CD4-positive, alpha-beta T cell treated with Interleukin-17A for 4 hours (primary cell): ENCODE data around the gene VOPP1.
"Not testable (repeated sequence)": the region's sequence is repeated elsewhere in the genome, so short reads cannot be mapped to it uniquely, and the experiment has no call there.

Experiments used
- DNase-seq: peaks from one replicate; pipeline ENCODE4 v3.0.0-alpha.2; 2020; ENCODE audit warnings: mixed read lengths

VOPP1 gene

DNA sequence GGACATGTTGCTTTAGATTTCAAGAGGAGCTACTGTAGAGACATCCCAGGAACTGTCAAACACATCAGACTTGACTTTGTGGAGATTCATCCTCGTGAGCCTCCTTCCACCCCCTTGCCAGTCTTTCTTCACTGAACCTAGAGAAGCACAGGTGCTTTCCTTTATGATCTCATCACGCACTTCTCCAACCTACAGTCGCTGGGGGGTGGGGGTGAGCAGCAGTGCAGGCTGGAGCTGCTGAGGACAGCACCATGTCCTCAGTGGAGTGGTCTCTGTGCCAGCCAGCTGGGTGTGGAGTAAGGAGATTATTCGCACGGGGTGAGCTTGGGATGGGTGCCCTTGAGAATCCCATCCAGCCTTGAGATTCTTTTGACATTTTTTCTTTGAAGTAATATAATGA, 88.1 kb downstream of the VOPP1 start:
- no peak for DNase-seq

- no peak for DNase-seq
Observed at GRCh38 chr7:55483046-55483445, 89.3 kb downstream of the VOPP1 start.

DNA sequence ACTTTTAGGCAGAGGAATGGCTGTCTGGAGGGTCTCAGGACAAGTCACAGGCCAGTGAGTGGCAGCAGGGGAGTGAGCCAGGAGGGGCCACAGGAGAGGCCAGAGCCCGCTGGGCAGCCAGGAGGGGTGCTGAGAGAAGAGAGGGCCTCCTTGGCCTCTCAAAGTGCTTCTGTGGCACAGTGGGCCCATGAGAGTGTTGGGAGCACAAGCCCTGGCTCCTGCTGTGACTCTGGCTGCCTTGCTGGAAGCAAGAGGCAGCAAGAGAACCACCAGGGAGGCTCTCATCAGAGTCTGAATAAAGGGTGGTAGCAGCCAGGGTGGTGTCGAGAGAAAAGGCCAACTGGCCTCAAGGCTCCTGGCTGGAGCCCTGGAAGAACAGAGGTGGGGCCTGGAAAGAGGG, 91.1 kb downstream of the VOPP1 start:
- no peak for DNase-seq

DNA sequence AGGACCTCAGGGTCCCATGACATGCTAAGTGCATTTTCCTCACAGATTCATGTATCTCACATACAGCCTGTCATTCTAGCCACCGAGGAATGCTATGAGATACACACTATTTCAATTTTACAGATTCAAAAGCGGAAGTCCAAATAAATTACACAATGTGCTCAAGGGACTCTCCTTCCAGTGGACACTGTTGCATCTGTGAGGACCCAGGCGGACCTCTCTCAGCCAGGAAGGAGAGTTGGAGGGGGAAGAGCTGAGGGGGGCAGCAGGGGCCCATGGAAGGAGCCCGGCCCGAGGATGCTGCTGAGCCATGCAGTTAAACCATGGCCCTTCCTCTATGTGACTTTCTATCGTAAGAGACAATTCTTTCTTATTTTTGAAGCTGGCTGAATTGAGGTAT, 93.6 kb downstream of the VOPP1 start:
- DNase-seq, result no peak

GRCh38 chr7:55477781-55478374, 94.4 kb downstream of the VOPP1 start:
- DNase-seq, result no peak

DNA sequence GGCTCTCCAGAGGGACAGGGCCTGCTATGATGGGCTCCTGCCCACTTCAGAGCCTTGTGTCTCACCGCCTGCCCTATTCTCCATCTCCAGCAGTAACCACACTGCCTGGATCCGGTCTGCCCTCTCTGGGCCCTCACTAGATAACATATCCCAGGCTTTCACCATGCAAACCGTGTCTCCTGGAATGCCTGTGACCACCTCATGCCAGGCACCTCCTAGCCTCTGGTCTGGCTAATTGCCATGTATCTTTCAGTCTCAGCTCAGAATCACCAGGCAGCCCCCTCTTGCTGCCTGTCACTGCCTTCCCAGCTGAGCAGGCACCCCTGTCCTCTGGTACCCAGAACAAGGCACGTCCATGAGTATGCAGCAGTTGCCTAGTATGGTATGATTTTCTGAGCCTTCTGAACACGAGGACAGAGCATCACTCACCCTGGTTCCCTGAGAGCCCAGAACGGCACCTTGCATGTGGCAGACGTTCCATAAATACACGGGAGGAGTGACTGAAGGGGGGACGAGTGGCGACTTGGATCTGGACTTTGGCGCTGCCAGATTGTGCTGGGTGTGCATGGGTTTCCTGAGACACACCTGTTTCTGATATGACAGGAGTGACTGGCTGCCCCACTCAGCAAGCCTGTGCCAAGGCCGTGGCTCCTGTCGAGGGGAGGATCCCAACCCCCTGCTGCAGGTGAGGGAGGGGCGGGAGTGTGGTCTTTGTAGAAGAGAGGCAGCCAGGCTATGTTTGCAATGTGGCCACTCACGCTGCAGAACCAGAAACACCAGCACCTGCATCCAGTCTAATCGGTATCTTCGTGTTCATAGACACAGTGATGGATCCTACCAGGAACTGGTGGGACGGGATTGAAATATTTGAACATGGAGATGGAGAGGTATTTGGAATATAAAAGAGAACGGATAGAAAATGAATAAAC, 95.2 kb downstream of the VOPP1 start:
- no peak for DNase-seq

DNA sequence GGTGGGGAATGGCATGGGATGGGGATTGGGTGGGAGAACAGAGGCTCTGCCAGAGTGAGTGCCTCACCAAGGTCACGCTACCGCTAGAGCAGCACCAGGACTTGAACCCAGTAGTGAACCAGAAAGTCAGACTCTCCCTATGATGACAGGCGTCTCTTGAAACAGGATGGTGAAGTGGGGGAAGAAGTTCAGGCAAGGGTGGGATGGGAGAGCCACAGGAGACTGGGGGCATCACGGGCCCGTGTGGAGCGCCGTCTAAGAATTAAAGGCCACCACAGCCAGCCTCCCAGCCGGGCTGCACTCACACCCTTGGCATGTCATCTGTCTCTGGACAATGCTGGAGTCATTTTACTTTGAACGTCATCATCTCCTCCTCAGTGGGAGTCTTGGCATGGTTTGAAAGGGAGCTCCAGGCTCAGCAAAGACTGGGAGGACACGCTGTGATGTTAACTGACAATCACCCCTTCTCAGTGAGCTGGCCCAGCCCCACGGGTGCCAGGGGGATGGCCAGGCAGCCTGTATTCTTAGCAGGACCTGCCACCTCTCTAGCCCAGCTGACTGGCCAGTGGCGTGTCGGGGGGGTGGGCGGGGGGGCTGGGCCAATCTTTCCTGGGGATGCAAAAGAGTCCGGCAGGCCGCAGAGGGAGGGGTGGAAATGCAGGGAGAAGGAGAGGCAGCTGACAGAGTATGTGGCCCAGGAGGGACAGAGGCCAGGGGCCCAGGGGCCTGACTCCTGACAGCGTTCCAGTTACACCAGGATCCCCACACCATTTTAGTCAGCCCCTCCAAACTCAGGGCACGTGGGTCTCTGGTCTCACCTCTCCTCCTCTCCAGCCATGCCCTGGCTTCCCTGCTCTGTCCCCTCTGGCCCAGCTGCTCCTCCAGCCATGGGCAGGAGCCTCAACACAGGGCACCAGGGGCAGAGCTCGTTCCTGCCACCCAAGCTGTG, 96.2 kb downstream of the VOPP1 start:
- no peak for DNase-seq

GRCh38 chr7:55474944-55475854, 97.1 kb downstream of the VOPP1 start:
- DNase-seq, result peak; percentile 57

GRCh38 chr7:55473932-55474331, 98.4 kb downstream of the VOPP1 start:
- peak; percentile 34 for DNase-seq

- DNase-seq, result peak; percentile 52
Observed at GRCh38 chr7:55472928-55473725, 99.2 kb downstream of the VOPP1 start.

DNA sequence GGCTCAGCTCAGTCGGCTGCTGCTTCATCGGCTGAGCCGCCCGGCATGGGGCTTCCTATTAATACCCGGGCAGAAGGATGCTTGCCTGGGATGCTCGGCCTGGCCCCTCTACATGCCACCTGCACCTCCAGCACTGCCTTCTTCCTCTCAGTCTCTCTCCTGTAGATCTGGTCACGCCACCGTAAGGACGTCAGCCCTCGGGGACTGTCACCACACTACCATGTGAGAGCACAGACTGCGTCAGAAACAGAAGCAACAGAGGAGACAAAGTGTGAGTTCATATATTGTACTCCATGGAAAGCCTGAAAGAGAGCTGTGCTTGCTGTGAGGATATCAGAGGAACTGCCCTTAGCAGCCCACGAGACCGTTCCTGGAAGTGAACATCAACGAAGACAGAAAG, 99.9 kb downstream of the VOPP1 start:
- DNase-seq, result not testable (repeated sequence)

DNA sequence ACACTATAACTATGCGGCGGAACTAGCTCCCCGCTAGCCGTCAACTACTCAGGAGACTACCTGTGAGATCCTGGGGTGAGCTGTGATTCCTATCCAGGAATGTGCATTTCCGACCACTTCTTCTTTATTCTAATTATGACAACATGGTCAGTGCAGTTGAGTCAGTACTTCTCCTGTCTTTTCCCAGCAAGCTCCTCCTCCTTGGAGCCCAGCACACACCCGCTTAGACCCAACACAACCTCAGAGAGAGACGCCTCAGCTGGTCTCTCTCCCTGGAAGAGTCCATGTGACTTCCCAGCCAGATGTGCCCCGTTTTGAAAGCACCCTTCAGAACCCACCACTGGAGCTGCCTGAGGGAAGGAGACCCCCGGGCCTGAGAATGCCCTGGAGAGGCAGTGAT, 100.7 kb downstream of the VOPP1 start:
- DNase-seq, result not testable (repeated sequence)

DNA sequence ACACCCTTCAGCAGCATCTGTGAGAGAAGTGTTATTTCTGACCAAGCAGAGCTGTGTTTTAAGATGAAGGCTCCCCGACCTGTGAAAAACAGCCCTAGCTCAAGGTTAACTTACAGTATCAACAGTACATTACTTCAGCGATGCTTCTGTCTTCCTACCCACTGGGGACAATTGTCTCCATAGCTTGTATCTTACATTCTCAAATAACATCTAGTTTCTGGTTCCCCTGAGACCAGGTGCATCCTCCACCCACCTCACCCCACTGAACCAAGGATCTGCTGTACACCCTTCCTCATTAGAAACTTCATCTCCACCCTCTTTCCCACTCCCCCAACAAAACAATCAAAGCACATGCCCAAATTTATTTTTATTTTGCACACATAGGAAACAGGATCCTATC, 102.0 kb downstream of the VOPP1 start:
- DNase-seq, result no peak

DNA sequence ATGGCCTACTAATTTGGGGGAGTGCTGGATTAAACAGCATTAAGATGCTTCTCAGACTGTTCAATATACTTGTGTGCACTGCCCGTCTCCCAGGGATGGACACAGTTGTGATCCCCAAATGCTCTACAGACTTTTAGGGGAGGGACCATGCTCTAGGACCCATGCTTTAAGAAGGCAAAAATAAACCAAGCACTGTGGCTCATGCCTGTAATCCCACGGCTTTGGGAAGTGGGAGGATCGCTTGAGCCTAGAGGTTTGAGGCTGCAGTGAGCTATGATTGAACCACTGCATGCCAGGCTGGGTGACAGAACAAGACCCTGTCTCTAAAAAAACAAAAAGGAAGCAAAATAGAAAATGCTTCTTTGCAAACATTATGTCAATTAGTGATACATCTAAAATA, 102.6 kb downstream of the VOPP1 start:
- DNase-seq, result no peak

DNA sequence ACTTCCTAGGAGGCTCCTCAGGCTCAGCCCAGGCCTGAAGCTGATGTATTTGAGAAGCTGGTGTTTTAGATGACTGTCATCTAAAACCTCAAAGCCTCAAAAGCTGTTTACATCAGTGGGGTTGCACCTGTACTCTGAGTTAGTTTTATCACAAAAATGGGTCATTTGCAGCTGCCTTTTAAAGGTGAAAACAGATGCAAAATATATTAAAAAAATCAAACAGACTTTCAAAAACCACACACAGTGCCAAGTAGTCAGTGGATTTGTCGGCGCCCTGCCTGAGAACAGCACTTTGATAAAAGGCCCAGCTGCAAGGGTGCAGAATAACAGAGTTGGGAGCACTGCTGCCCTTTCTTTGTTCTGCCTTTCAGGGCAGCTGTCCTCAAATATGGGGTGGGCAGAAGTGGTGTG, 103.0 kb downstream of the VOPP1 start:
- DNase-seq, result peak; percentile 64

DNA sequence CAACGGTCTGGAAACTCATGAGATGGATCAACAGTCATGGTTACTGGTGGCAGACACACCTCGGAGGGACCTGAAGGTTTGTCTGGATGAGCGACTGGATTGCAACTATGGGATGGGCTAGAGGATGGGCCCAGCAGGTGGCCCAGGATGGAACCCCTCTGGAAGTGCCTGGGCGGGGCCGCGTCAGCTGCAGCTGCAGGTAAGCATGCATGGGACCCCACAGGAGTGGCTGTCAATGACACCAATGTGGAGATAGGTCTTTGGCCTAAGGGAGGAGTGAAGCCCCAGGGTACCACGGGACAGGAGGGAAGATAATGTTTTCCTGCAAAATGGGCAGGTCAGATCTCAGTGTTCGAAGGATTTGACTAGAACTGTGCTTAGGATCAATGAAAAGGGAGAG, 103.8 kb downstream of the VOPP1 start:
- DNase-seq, result no peak

DNA sequence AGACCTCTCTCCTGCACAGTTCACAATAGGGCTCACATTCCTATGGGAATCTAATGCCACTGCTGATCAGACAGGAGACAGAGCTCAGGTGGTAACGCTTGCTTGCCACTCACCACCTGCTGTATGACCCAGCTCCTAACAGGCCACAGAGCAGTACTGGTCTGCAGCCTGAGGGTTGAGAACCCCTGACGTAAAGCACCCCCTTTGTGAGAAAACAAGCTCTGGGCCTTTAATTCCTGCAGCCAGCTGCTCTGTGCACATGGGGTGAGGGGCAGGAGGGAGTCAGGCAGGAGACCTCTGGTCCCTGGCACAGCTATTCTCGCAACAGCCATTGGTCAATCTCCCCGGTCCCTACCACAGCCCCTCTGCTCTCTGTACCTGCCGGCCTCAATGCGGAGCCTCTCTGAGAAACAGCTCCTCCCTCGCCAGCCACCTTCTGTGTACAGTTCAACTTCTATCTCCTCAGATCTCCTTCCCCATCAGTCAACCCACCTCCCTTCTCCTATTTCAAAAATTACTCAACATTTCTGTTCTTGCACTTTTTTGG, 105.2 kb downstream of the VOPP1 start:
- no peak for DNase-seq

DNA sequence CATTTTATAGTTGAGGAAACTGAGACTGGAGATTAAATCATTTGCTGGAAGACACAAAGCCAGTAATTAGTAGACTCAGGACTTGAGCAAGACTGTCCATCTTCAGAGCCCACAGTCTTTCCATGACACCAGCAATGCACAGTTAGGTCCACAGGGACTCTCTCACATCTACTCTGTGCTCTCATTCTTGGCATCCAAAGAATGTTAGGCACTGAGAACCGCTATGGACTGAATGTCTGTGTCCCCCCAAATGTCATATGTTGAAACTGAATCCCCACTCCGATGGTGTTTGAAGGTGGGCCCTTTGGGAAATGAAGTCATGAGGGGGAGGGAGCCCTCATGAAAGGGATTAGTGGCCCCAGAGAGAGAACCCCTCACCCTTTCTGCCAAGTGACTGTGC, 106.6 kb downstream of the VOPP1 start:
- DNase-seq, result no peak

- DNase-seq, result no peak
Observed at GRCh38 chr7:55464422-55464821, 107.9 kb downstream of the VOPP1 start.

- no peak for DNase-seq
Observed at GRCh38 chr7:55463686-55464262, 108.5 kb downstream of the VOPP1 start.

GRCh38 chr7:55458351-55458750, 114.0 kb downstream of the VOPP1 start:
- DNase-seq, result no peak
